Posterior vena cava (tissue), 2 donors: ENCODE results near the gene EPS15. TPM values are rescaled to one million over a fixed set of nuclear protein-coding genes. Genes with fewer than 3 reads are reported as not detected.

Experiments used
- DNase-seq: peaks from one replicate; pipeline ENCODE4 v3.0.0-alpha.2; 2020; ENCODE audit warnings: low spot score
- intact Hi-C, 2 donors: fragments of 100-400 bp; cut with DNase I; formaldehyde crosslinking; loops; one replicate each; pipeline versions ENCODE4 v1.14.1 to v1.14.2; 2022 to 2023
- total RNA-seq, 2 donors: library from RNA; stranded (reverse); fragmentation: NEBNext Ultra II Directional; extraction: Animal tissue kit (Norgen Biotek cat#: 25700); gene quantifications; one replicate each; pipeline ENCODE4 v1.2.1, GENCODE V29; 2021
- donor health status: DM: yes; HTN: yes; CAD: no.
- donor health status: DM: yes; HTN: yes; CAD: no.

The EPS15 gene
- total RNA-seq, 2 donors from 2014 or later = 79.6 to 81.1 TPM

GRCh38 chr1:51313961-51314777, 204.9 kb downstream of the EPS15 start:
- DNase-seq = peak; percentile 78
- intact Hi-C loops = no loop called here

DNA sequence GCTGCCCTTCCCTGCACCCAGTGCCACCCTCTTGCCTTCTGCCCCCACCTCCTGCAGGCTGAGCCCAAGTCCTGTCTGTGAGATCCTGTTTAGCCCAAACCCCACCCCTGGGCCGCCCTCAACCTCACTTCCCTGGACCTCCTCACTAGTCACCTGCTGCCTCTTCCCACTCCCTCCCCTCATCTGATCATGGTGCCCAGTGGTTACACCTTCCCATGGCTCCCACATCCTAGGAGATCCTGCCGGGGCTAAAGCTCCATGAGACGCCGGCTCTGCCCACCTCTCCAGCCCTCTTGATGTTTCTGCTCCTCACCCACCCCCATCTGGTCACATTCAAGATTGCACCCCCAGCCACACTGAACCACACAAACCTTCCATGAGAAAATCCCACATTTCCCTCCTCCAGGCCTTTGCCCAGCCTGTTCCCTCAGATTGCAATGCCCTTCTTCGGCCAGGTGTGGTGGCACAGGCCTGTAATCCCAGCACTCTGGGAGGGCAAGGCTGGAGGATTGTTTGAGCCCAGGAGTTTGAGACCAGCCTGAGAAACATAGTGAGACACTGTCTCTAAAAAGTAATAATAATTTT, 205.7 kb downstream of the EPS15 start:
- intact Hi-C loops = no loop called here
- DNase-seq = peak; percentile 52

GRCh38 chr1:51312718-51313117, 206.3 kb downstream of the EPS15 start:
- peak; percentile 66 for DNase-seq
- intact Hi-C loops = no loop called here

DNA sequence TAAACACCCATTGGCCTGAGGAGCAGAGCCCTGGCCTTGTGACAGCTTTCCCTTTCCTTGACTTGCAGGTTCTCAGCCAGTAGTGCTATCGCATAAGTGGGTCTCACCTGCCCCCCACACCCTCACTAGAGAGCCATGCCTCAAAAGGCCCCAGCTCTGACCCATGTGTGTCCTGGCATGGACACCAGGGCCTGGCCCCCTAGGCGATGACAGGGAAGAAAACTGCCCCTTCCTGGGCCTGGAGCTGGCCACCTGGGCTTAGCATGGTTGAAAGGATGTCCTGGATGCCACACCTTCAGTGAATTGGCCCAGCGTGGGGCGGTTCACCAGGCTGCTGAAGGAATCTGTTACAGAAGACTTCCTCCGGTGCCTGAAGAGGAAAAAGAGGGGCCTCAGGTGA, 207.2 kb downstream of the EPS15 start:
- peak; percentile 53 for DNase-seq
- intact Hi-C loops = no loop called here

DNA sequence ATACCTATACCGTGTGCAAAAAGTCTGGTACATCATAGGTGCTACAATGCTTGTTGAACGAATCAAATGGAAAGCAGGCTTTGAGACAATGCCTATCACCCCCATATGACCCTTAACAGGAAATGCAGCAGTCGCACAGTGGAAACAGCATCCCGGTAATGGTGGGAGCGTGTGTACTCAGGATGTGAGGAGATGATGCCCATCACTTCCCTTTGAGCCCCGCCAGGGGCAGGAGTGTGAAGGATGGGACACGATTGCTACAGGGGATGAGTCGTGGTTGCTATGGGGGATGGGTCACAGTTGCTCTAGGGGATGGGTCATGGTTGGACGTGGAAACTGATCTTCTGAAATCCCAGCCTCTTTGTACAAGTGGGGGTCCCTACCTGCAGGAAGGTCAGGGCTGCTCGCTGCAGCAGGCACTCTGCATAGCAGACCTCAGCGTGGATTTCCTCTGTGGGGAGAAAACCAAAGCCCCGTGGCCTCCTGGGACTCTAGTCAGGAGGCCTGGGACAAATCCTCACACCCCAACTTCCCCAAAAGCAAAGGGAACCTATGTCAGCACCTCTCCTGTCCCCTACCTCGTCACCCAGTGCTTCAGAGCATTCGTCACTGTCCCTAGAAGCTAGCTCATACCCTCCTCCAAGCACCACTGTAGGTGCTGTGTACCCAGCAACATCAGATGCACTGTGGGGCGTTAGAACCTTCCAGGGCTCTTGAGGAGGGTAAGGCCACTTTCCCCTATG, 208.0 kb downstream of the EPS15 start:
- DNase-seq = no peak

DNA sequence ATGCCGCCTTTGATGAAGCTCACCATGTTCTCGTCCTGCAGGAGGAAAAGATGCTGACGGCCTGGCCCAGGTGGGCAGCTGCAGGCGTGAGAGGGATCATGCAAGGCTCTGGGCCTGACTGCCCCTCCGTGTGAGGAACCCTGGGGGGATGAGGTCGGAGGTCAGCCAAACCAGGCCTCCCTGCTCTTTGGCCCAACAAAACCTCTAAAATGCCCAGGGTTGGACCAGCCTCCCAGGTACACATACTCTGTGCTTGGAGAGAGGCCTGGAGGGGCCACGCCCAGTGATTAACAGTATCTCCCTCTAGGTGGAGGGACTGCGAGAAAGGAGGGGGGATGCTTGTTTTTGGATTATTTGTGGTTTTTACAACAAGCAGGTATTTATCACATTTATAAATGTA, 209.8 kb downstream of the EPS15 start:
- DNase-seq = peak; percentile 45
- intact Hi-C loops = no loop called here

More for the DNA sequence above, 208.0 kb downstream of the EPS15 start:
- intact Hi-C loops = no loop called here

GRCh38 chr1:51308636-51309035, 210.4 kb downstream of the EPS15 start:
- intact Hi-C loops = no loop called here
- peak; percentile 58 for DNase-seq

DNA sequence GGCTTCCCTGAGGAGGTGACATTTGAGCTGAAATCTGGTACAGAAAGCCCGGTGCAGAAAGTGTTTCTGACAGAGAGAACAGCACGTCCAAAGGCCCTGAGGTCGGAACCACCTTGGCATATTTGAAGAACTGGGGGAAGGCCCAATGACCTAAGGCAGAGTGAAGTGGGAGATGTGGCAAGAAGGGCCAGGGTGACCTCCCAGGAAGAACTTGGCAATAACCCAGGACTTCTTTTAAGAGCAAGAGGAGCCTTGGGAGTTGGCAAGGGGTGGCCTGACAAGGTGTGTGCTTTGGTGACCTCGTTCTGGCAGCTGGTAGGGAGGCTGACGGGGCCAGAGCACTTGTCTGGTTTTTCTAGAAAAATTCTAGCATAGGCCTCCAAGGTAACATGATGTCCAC, 212.1 kb downstream of the EPS15 start:
- intact Hi-C loops = no loop called here
- DNase-seq = no peak

DNA sequence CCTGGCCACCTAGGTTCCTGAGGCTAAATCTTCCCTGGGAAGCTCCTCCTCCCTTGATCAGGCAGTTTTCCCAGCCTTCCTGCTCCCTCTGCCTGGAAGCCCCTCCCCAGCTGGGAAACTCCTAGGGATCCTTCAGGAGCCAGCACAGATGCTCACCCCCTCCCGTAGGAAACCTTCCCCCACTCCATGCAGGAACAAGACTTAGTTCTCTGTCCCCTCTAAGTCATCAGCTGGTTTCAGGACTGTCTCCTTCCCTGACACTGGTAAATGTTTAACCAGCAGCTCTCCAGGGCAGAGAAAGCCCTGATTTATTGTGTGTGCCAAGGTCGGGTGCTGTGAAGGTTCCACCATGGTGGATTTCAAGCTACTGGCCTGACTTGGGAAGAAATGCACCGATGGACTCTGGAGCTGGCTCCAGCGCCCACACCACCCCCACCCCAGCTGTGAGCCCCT, 213.7 kb downstream of the EPS15 start:
- DNase-seq = no peak
- intact Hi-C loops = no loop called here

GRCh38 chr1:51304360-51304759, 214.7 kb downstream of the EPS15 start:
- intact Hi-C loops = no loop called here
- DNase-seq = no peak

Other genes starting within 250 kb of the EPS15 start
- gene TTC39A, start 188.7 kb downstream of the EPS15 start, total RNA-seq = 1 to 10 TPM in 1 of 2 donors, under 1 TPM in 1; 0.81 to 1.6 TPM
- gene OSBPL9, start 97.8 kb upstream of the EPS15 start, total RNA-seq = 10 to 100 TPM; 73.1 to 84.5 TPM